Endothelial cell of umbilical vein (primary cell): ENCODE results near the gene IL36B. TPM values are rescaled to one million over a fixed set of nuclear protein-coding genes. Genes with fewer than 3 reads are reported as not detected.

Experiments used
- BruUV-seq: library from RNA; stranded (reverse); fragments of 400-500 nt; replicated peaks from 2 replicates; lab custom pipeline; 2021; lab: Mats Ljungman, UMichigan
- CTCF ChIA-PET: fragments of 300-600, 350-600 bp; sonication (Branson Sonifier 250); formaldehyde crosslinking; loops from one replicate; lab custom pipeline; 2021; ENCODE audit warnings: antibody characterized with exemption, inconsistent platforms; lab: Charles Lee
- POLR2A ChIA-PET: fragments of 300-600, 350-600 bp; sonication (Branson Sonifier 250); formaldehyde crosslinking; loops from one replicate; lab custom pipeline; 2021; ENCODE audit warnings: antibody characterized with exemption, inconsistent platforms; lab: Charles Lee
- DNase-seq: peaks from one replicate; pipeline ENCODE4 v3.0.0-alpha.2; 2011; ENCODE audit warnings: low read depth, low spot score
- FAIRE-seq: peaks from 2 replicates; lab custom pipeline; 2011; peaks lifted over from hg19 to GRCh38; lab: Jason Lieb, UNC
- H2AFZ ChIP-seq: 2 replicates; pipeline ENCODE4 v1.6.0; 2012; ENCODE audit warnings: low read depth, low read length, control low read depth, inconsistent platforms
- H3K27ac ChIP-seq: 2 replicates; pipeline ENCODE4 v1.5.1; 2011; ENCODE audit warnings: low read depth, mild to moderate bottlenecking, control low read depth, low read length, moderate library complexity; ENCODE audit not compliant: insufficient read depth
- H3K27me3 ChIP-seq, 2 experiments: 2 replicates each; pipeline versions ENCODE4 v1.6.0 to v1.6.1; 2011; ENCODE audit warnings: low read length in 2 of 2, mixed read lengths in 1 of 2; ENCODE audit not compliant: control insufficient read depth in 2 of 2, insufficient read depth in 2 of 2
- H3K36me3 ChIP-seq, 2 experiments: 2 replicates in 1 of 2; 3 replicates in 1 of 2; pipeline ENCODE4 v1.5.1; 2011; ENCODE audit warnings: low read length in 2 of 2, mild to moderate bottlenecking in 1 of 2, moderate library complexity in 1 of 2; ENCODE audit not compliant: control insufficient read depth in 2 of 2, insufficient read depth in 2 of 2; ENCODE audit errors: extremely low read depth in 1 of 2
- H3K4me1 ChIP-seq: 3 replicates; pipeline ENCODE4 v1.5.1; 2011; ENCODE audit warnings: mild to moderate bottlenecking, low read length; ENCODE audit not compliant: control insufficient read depth, insufficient read depth; ENCODE audit errors: extremely low read depth
- H3K4me2 ChIP-seq: 2 replicates; pipeline ENCODE4 v1.6.1; 2011; ENCODE audit warnings: low read length, control low read depth, mixed read lengths; ENCODE audit not compliant: insufficient read depth
- H3K4me3 ChIP-seq, 3 experiments: fragments of 200-600 bp in 1 of 3; sonication (generic), shearing (Covaris generic) in 1 of 3; replicated peaks in 1 of 3; 2 replicates each; pipeline ENCODE4 v1.5.1; 2011 to 2016; ENCODE audit warnings: control low read depth in 3 of 3, low read length in 3 of 3, mild to moderate bottlenecking in 2 of 3, inconsistent platforms in 1 of 3, low read depth in 1 of 3, moderate library complexity in 1 of 3; ENCODE audit not compliant: insufficient read depth in 1 of 3
- H3K79me2 ChIP-seq: 2 replicates; pipeline ENCODE4 v1.6.0; 2012; ENCODE audit warnings: low read length, inconsistent platforms; ENCODE audit not compliant: control insufficient read depth, insufficient read depth
- H3K9ac ChIP-seq: replicated peaks from 2 replicates; pipeline ENCODE3; 2011; ENCODE audit warnings: low read length, control low read depth; ENCODE audit not compliant: insufficient read depth; ENCODE audit errors: extremely low read depth
- H3K9me1 ChIP-seq: replicated peaks from 3 replicates; pipeline ENCODE4 v1.6.0; 2011; ENCODE audit warnings: mild to moderate bottlenecking, low read length; ENCODE audit not compliant: control insufficient read depth, insufficient read depth; ENCODE audit errors: extremely low read depth
- H3K9me3 ChIP-seq: replicated peaks from 2 replicates; pipeline ENCODE4 v1.5.1; 2012; ENCODE audit warnings: low read length, inconsistent platforms; ENCODE audit not compliant: control insufficient read depth, insufficient read depth
- H4K20me1 ChIP-seq: replicated peaks from 2 replicates; pipeline ENCODE3; 2011; ENCODE audit warnings: mild to moderate bottlenecking, low read length; ENCODE audit not compliant: control insufficient read depth, insufficient read depth; ENCODE audit errors: extremely low read depth
- CTCF ChIP-seq, 2 donors: IDR thresholded peaks; 1 replicate in 1 of 2; 2 replicates in 1 of 2; pipeline ENCODE4 v1.5.1; 2011; ENCODE audit warnings: low read length in 2 of 2, mild to moderate bottlenecking in 2 of 2, moderate library complexity in 2 of 2, control low read depth in 1 of 2, inconsistent platforms in 1 of 2, low read depth in 1 of 2; ENCODE audit not compliant: insufficient read depth in 1 of 2; ENCODE audit errors: extremely low read depth in 1 of 2
- FOS ChIP-seq: IDR thresholded peaks from 2 replicates; pipeline ENCODE4 v1.6.1; 2011; ENCODE audit warnings: mild to moderate bottlenecking, low read length, moderate library complexity, borderline replicate concordance; ENCODE audit not compliant: insufficient read depth
- GATA2 ChIP-seq: IDR thresholded peaks from 2 replicates; pipeline ENCODE4 v1.7.0; 2011; ENCODE audit warnings: low read depth, mild to moderate bottlenecking, moderate library complexity, mixed read lengths, low read length; ENCODE audit not compliant: insufficient read length, insufficient read depth
- JUN ChIP-seq: IDR thresholded peaks from 2 replicates; pipeline ENCODE4 v1.6.1; 2011; ENCODE audit warnings: borderline replicate concordance, low read depth; ENCODE audit not compliant: insufficient read length, insufficient read depth
- MYC ChIP-seq: IDR thresholded peaks from one replicate; pipeline ENCODE4 v1.6.1; 2011; ENCODE audit warnings: mild to moderate bottlenecking, low read depth, low read length
- POLR2A ChIP-seq: IDR thresholded peaks from 2 replicates; pipeline ENCODE4 v1.6.1; 2012; ENCODE audit warnings: low read depth, mild to moderate bottlenecking, control low read depth, low read length
- POLR2AphosphoS5 ChIP-seq: IDR thresholded peaks from 2 replicates; pipeline ENCODE4 v1.6.1; 2012; ENCODE audit warnings: low read depth, mild to moderate bottlenecking, control low read depth, low read length, moderate library complexity; ENCODE audit not compliant: insufficient read depth
- dilution Hi-C: fragments of 300-500 bp; cut with MboI; formaldehyde crosslinking; loops from one replicate; pipeline ENCODE4 v1.15.0; 2019; ENCODE audit warnings: low sequenced_read_pairs; ENCODE audit not compliant: extremely low pct_ligation_motif_present
- intact Hi-C: fragments of 100-400 bp; cut with micrococcal nuclease; formaldehyde crosslinking; loops from one replicate; pipeline ENCODE4 v1.10.0; 2022
- polyA plus RNA-seq, 4 experiments: library from polyadenylated mRNA; depleted of rRNA in 3 of 4; stranded (reverse) in 3 of 4; unstranded in 1 of 4; fragments of >200 nt; gene quantifications; 2 replicates each; pipeline versions ENCODE4 v1.2.1 to v1.2.3, GENCODE V29; 2011 to 2012; ENCODE audit warnings: missing spikeins in 1 of 4
- total RNA-seq: library from RNA; stranded (reverse); gene quantifications from 2 replicates; pipeline ENCODE4 v1.2.3, GENCODE V29; 2021

IL36B gene
- total and polyA plus RNA-seq, 2 donors (not counting 3 experiments of a cell fraction or from before 2014, with no cell fraction given), result not detected

GRCh38 chr2:113025737-113026136 lies 26.9 kb downstream of the IL36B start:
- H4K20me1 ChIP-seq, result no peaks in the 10 kb centered on the region
- no peak overlapping the region for H3K27ac ChIP-seq
- H3K36me3 ChIP-seq, result no peaks in the 10 kb centered on the region
- POLR2A ChIA-PET, result no interaction called here
- H3K4me3 ChIP-seq, result no peak overlapping the region
- no peaks in the 10 kb centered on the region for H3K4me1 ChIP-seq
- H3K9me3 ChIP-seq, result no peaks in the 10 kb centered on the region
- no peak overlapping the region for H3K4me2 ChIP-seq
- CTCF ChIA-PET, result no interaction called here
- no peak overlapping the region for H3K9ac ChIP-seq
- H2AFZ ChIP-seq, result no peak overlapping the region
- intact Hi-C loops, result no loop called here
- H3K27me3 ChIP-seq, result peaks cover 1 to 7% of the 10 kb centered on the region in 2 experiments
- BruUV-seq, result no TSS peak
- FAIRE-seq (no peak), DNase-seq (no peak)
- TF ChIP-seq GATA2, result no peak
- TF ChIP-seq FOS, result no peak
- no peak for TF ChIP-seq POLR2A
- TF ChIP-seq JUN, result no peak
- TF ChIP-seq CTCF (IDR thresholded peaks at IDR 0.05; ENCODE audit: extremely low read depth in 1 of 2, insufficient read depth in 1 of 2, low read depth in 1 of 2, low read length in 2 of 2), result no peak
- TF ChIP-seq POLR2AphosphoS5, result no peak
- no peak for TF ChIP-seq MYC
- H3K79me2 ChIP-seq, result no peaks in the 10 kb centered on the region
- dilution Hi-C loops, result no loop called here
- H3K9me1 ChIP-seq, result no peaks in the 10 kb centered on the region
